Body of pancreas (tissue), 4 donors: Measurements from ENCODE around the gene ACER3.

Experiments
- CTCF ChIP-seq, 7 experiments: fragments of 450-650 bp in 4 of 7; fragments of 200-600 bp in 3 of 7; sonication (generic) in 3 of 7; IDR thresholded peaks; one replicate each; pipeline ENCODE4 v1.5.1; 2016 to 2019; ENCODE audit warnings: antibody characterized with exemption in 7 of 7
- POLR2A ChIP-seq, 3 donors: fragments of 450-650 bp; IDR thresholded peaks; one replicate each; pipeline ENCODE4 v1.6.1; 2016; ENCODE audit warnings: antibody characterized with exemption in 3 of 3, mild to moderate bottlenecking in 2 of 3

- no peak for TF ChIP-seq CTCF (IDR thresholded peaks at IDR 0.05)
- TF ChIP-seq POLR2A (IDR thresholded peaks at IDR 0.05), result no peak
Observed at GRCh38 chr11:76927160-76927559, 66.4 kb downstream of the ACER3 start.
